ENCODE measurements around the gene RBMS3. TPM values are rescaled to one million over a fixed set of nuclear protein-coding genes. Genes with fewer than 3 reads are reported as not detected.

Gene RBMS3
- total and polyA plus RNA-seq, 5 donors from 2014 or later: 5.2 to 18.8 (median 8.5) TPM

GRCh38 chr3:29696311-29696710 is 415.4 kb downstream of the RBMS3 start:
- Mint-ChIP-seq H3K36me3 (peaks cover 7% of the 10 kb centered on the region), H3K27me3 (no peaks in the 10 kb centered on the region), H3K4me3 (no peak overlapping the region), H3K27ac (no peak overlapping the region), H3K9me3 (peaks cover 0 to 6% (median 0%) of the 10 kb centered on the region in 7 donors), H3K4me1 (no peaks in the 10 kb centered on the region)
- H3K27me3 ChIP-seq (ENCODE audit: control insufficient read depth, insufficient read depth, low read length): no peaks in the 10 kb centered on the region
- no peak for ATAC-seq (ENCODE audit: low read depth in 2 of 2)
- no peaks in the 10 kb centered on the region for H3K9me3 ChIP-seq (ENCODE audit: control insufficient read depth in 2 of 2, low read length in 2 of 2)
- H3K36me3 ChIP-seq (ENCODE audit: control insufficient read depth, insufficient read depth, low read length): no peaks in the 10 kb centered on the region
- H3K27ac ChIP-seq (ENCODE audit: insufficient read depth, low read length, poor library complexity, severe bottlenecking): no peak overlapping the region
- H3K4me1 ChIP-seq (ENCODE audit: control insufficient read depth, insufficient read depth, low read length, poor library complexity, severe bottlenecking): no peaks in the 10 kb centered on the region
- no peak overlapping the region for H3K4me3 ChIP-seq (ENCODE audit: low read depth, low read length)
- no peak for DNase-seq

GRCh38 chr3:29697989-29698388 is 417.1 kb downstream of the RBMS3 start:
- no peak overlapping the region for H3K27ac ChIP-seq (ENCODE audit: insufficient read depth, low read length, poor library complexity, severe bottlenecking)
- H3K9me3 ChIP-seq (ENCODE audit: control insufficient read depth in 2 of 2, low read length in 2 of 2): no peaks in the 10 kb centered on the region
- DNase-seq (no peak), ATAC-seq (ENCODE audit: low read depth in 2 of 2) (no peak)
- H3K4me3 ChIP-seq (ENCODE audit: low read depth, low read length): no peak overlapping the region
- H3K27me3 ChIP-seq (ENCODE audit: control insufficient read depth, insufficient read depth, low read length): no peaks in the 10 kb centered on the region
- no peaks in the 10 kb centered on the region for H3K36me3 ChIP-seq (ENCODE audit: control insufficient read depth, insufficient read depth, low read length)
- Mint-ChIP-seq H3K27me3 (no peaks in the 10 kb centered on the region), H3K4me3 (no peak overlapping the region), H3K27ac (no peak overlapping the region), H3K9me3 (peaks cover 0 to 6% (median 0%) of the 10 kb centered on the region in 7 donors), H3K4me1 (no peaks in the 10 kb centered on the region), H3K36me3 (peaks cover 7% of the 10 kb centered on the region)
- H3K4me1 ChIP-seq (ENCODE audit: control insufficient read depth, insufficient read depth, low read length, poor library complexity, severe bottlenecking): no peaks in the 10 kb centered on the region

DNA sequence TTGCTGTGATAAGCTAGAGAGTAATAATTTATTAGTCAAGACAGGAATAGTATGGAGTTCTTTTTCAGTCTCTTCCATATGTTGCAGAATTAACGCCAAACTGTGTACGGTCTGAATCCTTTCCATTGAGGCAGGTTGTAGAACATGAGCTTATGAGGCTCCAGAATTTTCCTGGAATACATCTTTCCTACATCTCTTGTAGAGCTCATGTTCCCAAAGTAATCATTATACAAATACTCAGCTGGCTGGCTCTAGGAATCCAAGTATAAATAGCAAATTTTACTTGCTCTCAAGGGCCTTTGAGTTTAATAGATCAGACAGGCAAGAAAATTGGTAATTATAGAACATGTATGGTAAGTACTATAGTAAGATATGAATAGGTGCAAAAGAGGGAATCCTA is 419.4 kb downstream of the RBMS3 start:
- Mint-ChIP-seq H3K4me1 (no peaks in the 10 kb centered on the region), H3K36me3 (peaks cover 6% of the 10 kb centered on the region), H3K27ac (no peak overlapping the region), H3K9me3 (peaks cover 0 to 6% (median 0%) of the 10 kb centered on the region in 7 donors), H3K4me3 (no peak overlapping the region), H3K27me3 (no peaks in the 10 kb centered on the region)
- no peak for ATAC-seq (ENCODE audit: low read depth in 2 of 2)
- Histone ChIP-seq H3K27me3 (ENCODE audit: control insufficient read depth, insufficient read depth, low read length) (no peaks in the 10 kb centered on the region), H3K4me1 (ENCODE audit: control insufficient read depth, insufficient read depth, low read length, poor library complexity, severe bottlenecking) (no peaks in the 10 kb centered on the region), H3K4me3 (ENCODE audit: low read depth, low read length) (no peak overlapping the region), H3K36me3 (ENCODE audit: control insufficient read depth, insufficient read depth, low read length) (no peaks in the 10 kb centered on the region), H3K27ac (ENCODE audit: insufficient read depth, low read length, poor library complexity, severe bottlenecking) (no peak overlapping the region), H3K9me3 (ENCODE audit: control insufficient read depth in 2 of 2, low read length in 2 of 2) (no peaks in the 10 kb centered on the region)
- DNase-seq: no peak

GRCh38 chr3:29701326-29701983 is 420.6 kb downstream of the RBMS3 start:
- Histone ChIP-seq H3K36me3 (ENCODE audit: control insufficient read depth, insufficient read depth, low read length) (no peaks in the 10 kb centered on the region), H3K27me3 (ENCODE audit: control insufficient read depth, insufficient read depth, low read length) (no peaks in the 10 kb centered on the region), H3K4me1 (ENCODE audit: control insufficient read depth, insufficient read depth, low read length, poor library complexity, severe bottlenecking) (no peaks in the 10 kb centered on the region), H3K27ac (ENCODE audit: insufficient read depth, low read length, poor library complexity, severe bottlenecking) (no peak overlapping the region), H3K4me3 (ENCODE audit: low read depth, low read length) (no peak overlapping the region), H3K9me3 (ENCODE audit: control insufficient read depth in 2 of 2, low read length in 2 of 2) (no peaks in the 10 kb centered on the region)
- H3K27ac Mint-ChIP-seq: no peak overlapping the region
- DNase-seq: no peak
- H3K9me3 Mint-ChIP-seq: peaks cover 0 to 6% (median 0%) of the 10 kb centered on the region in 7 donors
- no peaks in the 10 kb centered on the region for H3K27me3 Mint-ChIP-seq
- no peak overlapping the region for H3K4me3 Mint-ChIP-seq
- no peaks in the 10 kb centered on the region for H3K4me1 Mint-ChIP-seq
- H3K36me3 Mint-ChIP-seq: peaks cover 3% of the 10 kb centered on the region
- ATAC-seq (ENCODE audit: low read depth in 2 of 2): no peak

DNA sequence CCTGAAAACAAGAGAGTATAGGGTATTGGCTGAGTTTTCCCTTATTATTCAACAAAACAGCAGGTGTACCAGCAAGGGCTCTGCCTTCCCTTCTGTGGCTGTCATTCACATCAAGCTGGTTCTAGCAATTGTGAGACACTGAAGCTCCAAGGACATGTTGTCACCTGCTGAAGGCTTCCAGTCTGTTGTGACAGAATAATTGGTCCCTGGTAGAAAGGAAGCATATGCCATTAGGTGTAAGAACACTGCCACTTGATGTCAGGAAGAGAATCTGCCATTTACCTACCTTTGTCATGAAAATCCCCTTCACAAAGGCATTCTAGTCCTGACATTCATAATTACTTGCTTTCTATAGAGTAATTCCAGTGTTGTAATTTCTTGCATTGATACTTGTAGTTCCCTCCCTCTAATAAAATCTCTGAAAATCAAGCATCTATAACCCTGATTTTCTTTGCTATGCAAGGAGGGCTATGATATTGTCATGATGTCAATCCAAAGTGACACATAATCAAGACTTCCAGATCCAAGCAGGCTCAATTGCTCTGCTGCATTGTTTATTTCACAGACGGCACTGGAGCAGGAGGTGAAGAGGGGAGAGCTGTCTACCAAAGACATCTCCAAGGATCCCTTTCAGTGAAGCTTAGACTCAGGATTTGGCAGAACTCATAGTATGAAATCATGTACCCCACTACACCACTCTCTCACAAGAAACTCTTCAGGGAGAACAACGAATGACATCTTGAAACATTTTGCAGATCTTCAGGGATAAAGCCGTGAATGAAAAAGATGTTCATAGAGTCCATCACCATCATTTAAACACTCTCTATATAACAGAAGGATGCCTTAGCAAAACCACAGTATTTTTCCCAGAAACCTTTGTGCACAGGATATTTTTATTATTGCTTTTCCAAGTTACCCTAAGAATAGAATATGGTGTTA is 425.3 kb downstream of the RBMS3 start:
- Histone ChIP-seq H3K9me3 (ENCODE audit: control insufficient read depth in 2 of 2, low read length in 2 of 2) (no peaks in the 10 kb centered on the region), H3K4me3 (ENCODE audit: low read depth, low read length) (no peak overlapping the region), H3K27me3 (ENCODE audit: control insufficient read depth, insufficient read depth, low read length) (no peaks in the 10 kb centered on the region), H3K36me3 (ENCODE audit: control insufficient read depth, insufficient read depth, low read length) (no peaks in the 10 kb centered on the region), H3K27ac (ENCODE audit: insufficient read depth, low read length, poor library complexity, severe bottlenecking) (no peak overlapping the region), H3K4me1 (ENCODE audit: control insufficient read depth, insufficient read depth, low read length, poor library complexity, severe bottlenecking) (no peaks in the 10 kb centered on the region)
- H3K9me3 Mint-ChIP-seq: peaks cover 0 to 2% (median 0%) of the 10 kb centered on the region in 7 donors
- H3K27ac Mint-ChIP-seq: no peak overlapping the region
- no peaks in the 10 kb centered on the region for H3K36me3 Mint-ChIP-seq
- DNase-seq (no peak), ATAC-seq (ENCODE audit: low read depth in 2 of 2) (no peak)
- no peak overlapping the region for H3K4me3 Mint-ChIP-seq
- H3K27me3 Mint-ChIP-seq: no peaks in the 10 kb centered on the region
- no peaks in the 10 kb centered on the region for H3K4me1 Mint-ChIP-seq

- no peak for ATAC-seq (ENCODE audit: low read depth in 2 of 2)
- DNase-seq: no peak
- no peaks in the 10 kb centered on the region for H3K9me3 ChIP-seq (ENCODE audit: control insufficient read depth in 2 of 2, low read length in 2 of 2)
- no peaks in the 10 kb centered on the region for H3K4me1 ChIP-seq (ENCODE audit: control insufficient read depth, insufficient read depth, low read length, poor library complexity, severe bottlenecking)
- Mint-ChIP-seq H3K4me1 (no peaks in the 10 kb centered on the region), H3K27me3 (no peaks in the 10 kb centered on the region), H3K4me3 (peak overlapping the region in 1 of 4 donors; percentile 30), H3K27ac (no peak overlapping the region), H3K9me3 (peaks cover 0 to 2% (median 0%) of the 10 kb centered on the region in 7 donors), H3K36me3 (no peaks in the 10 kb centered on the region)
- no peak overlapping the region for H3K27ac ChIP-seq (ENCODE audit: insufficient read depth, low read length, poor library complexity, severe bottlenecking)
- no peaks in the 10 kb centered on the region for H3K36me3 ChIP-seq (ENCODE audit: control insufficient read depth, insufficient read depth, low read length)
- no peak overlapping the region for H3K4me3 ChIP-seq (ENCODE audit: low read depth, low read length)
- no peaks in the 10 kb centered on the region for H3K27me3 ChIP-seq (ENCODE audit: control insufficient read depth, insufficient read depth, low read length)
Measured at GRCh38 chr3:29708884-29709283, 428.0 kb downstream of the RBMS3 start.

GRCh38 chr3:29711255-29711771 is 430.4 kb downstream of the RBMS3 start:
- H3K4me3 ChIP-seq (ENCODE audit: low read depth, low read length): no peak overlapping the region
- H3K36me3 ChIP-seq (ENCODE audit: control insufficient read depth, insufficient read depth, low read length): no peaks in the 10 kb centered on the region
- no peaks in the 10 kb centered on the region for H3K4me1 Mint-ChIP-seq
- H3K4me1 ChIP-seq (ENCODE audit: control insufficient read depth, insufficient read depth, low read length, poor library complexity, severe bottlenecking): no peaks in the 10 kb centered on the region
- H3K9me3 Mint-ChIP-seq: peaks cover 0 to 2% (median 0%) of the 10 kb centered on the region in 7 donors
- H3K27me3 ChIP-seq (ENCODE audit: control insufficient read depth, insufficient read depth, low read length): no peaks in the 10 kb centered on the region
- no peaks in the 10 kb centered on the region for H3K27me3 Mint-ChIP-seq
- no peak overlapping the region for H3K27ac ChIP-seq (ENCODE audit: insufficient read depth, low read length, poor library complexity, severe bottlenecking)
- H3K4me3 Mint-ChIP-seq: no peak overlapping the region
- ATAC-seq (ENCODE audit: low read depth in 2 of 2) (no peak), DNase-seq (no peak)
- H3K27ac Mint-ChIP-seq: no peak overlapping the region
- H3K36me3 Mint-ChIP-seq: no peaks in the 10 kb centered on the region
- H3K9me3 ChIP-seq (ENCODE audit: control insufficient read depth in 2 of 2, low read length in 2 of 2): no peaks in the 10 kb centered on the region

Data from CD4-positive, CD25-positive, alpha-beta regulatory T cell (primary cell).